ENCODE data around the gene PRMT1. TPM values are rescaled to one million over a fixed set of nuclear protein-coding genes. Genes with fewer than 3 reads are reported as not detected.

The PRMT1 gene
- total RNA-seq (2022; extraction: Qiagen RNA extraction), result 402 to 427 TPM (median 409 TPM) in 5 replicates

GRCh38 chr19:49677231-49677900 lies at the start of gene PRMT1:
Gene PRMT1 (plus strand): TSS chr19:49677271. CDS start chr19:49677281, 10 bp downstream.

GRCh38 chr19:49640113-49640898 lies 36.8 kb upstream of the PRMT1 start, which contains the start of gene RRAS:
Gene RRAS (minus strand): TSS chr19:49640143. CDS start chr19:49640098, 45 bp downstream.

GRCh38 chr19:49641688-49642491 lies 35.2 kb upstream of the PRMT1 start, which contains the start of gene SCAF1:
Gene SCAF1 (plus strand): TSS chr19:49642209. CDS start chr19:49645027, 2,818 bp downstream.

GRCh38 chr19:49665351-49666119 lies 11.5 kb upstream of the PRMT1 start, which contains the start of the genes BCL2L12 and IRF3:
Gene BCL2L12 (plus strand): TSS chr19:49665933. CDS start chr19:49666693, 760 bp downstream.
Gene IRF3 (minus strand): TSS chr19:49665857. CDS start chr19:49664838, 1,019 bp downstream.

GRCh38 chr19:49689133-49690078 lies 12.3 kb downstream of the PRMT1 start, which contains the start of gene ADM5:
Gene ADM5 (plus strand): TSS chr19:49689594. CDS start chr19:49689838, 244 bp downstream.

GRCh38 chr19:49690656-49691242 lies 13.7 kb downstream of the PRMT1 start, which contains the start of gene CPT1C:
Gene CPT1C (plus strand): TSS chr19:49691116. CDS start chr19:49692253, 1,137 bp downstream.

Other genes starting within 250 kb of the PRMT1 start
- gene SLC17A7, start 235.7 kb upstream of the PRMT1 start, total RNA-seq (2022; extraction: Qiagen RNA extraction), result 0.37 to 0.75 TPM (median 0.59 TPM) in 5 replicates
- gene PIH1D1, start 225.5 kb upstream of the PRMT1 start, total RNA-seq (2022; extraction: Qiagen RNA extraction), result 83.8 to 95.7 TPM (median 87.0 TPM) in 5 replicates
- gene ALDH16A1, start 224.0 kb upstream of the PRMT1 start, total RNA-seq (2022; extraction: Qiagen RNA extraction), result 16.6 to 24.0 TPM (median 22.1 TPM) in 5 replicates
- 1.1 to 1.4 TPM (median 1.3 TPM) in 5 replicates for gene FLT3LG, start 203.1 kb upstream of the PRMT1 start, total RNA-seq (2022; extraction: Qiagen RNA extraction)
- gene RPL13A, start 189.7 kb upstream of the PRMT1 start, total RNA-seq (2022; extraction: Qiagen RNA extraction), result 3,942 to 4,218 TPM (median 4,024 TPM) in 5 replicates
- 3,861 to 4,163 TPM (median 3,950 TPM) in 5 replicates for gene RPS11, start 180.8 kb upstream of the PRMT1 start, total RNA-seq (2022; extraction: Qiagen RNA extraction)
- gene FCGRT, start 164.6 kb upstream of the PRMT1 start, total RNA-seq (2022; extraction: Qiagen RNA extraction), result 23.5 to 32.7 TPM (median 30.2 TPM) in 5 replicates
- gene RCN3, start 149.3 kb upstream of the PRMT1 start, total RNA-seq (2022; extraction: Qiagen RNA extraction), result 1.5 to 2.9 TPM (median 2.2 TPM) in 5 replicates
- 88.4 to 106 TPM (median 103 TPM) in 5 replicates for gene NOSIP, start 96.7 kb upstream of the PRMT1 start, total RNA-seq (2022; extraction: Qiagen RNA extraction)
- gene PRRG2, start 96.0 kb upstream of the PRMT1 start, total RNA-seq (2022; extraction: Qiagen RNA extraction), result 0.78 to 1.3 TPM (median 0.84 TPM) in 5 replicates
- gene PRR12, start 86.1 kb upstream of the PRMT1 start, total RNA-seq (2022; extraction: Qiagen RNA extraction), result 30.3 to 35.7 TPM (median 34.3 TPM) in 5 replicates
- 103 to 162 TPM (median 151 TPM) in 5 replicates for gene RRAS, start 37.1 kb upstream of the PRMT1 start, total RNA-seq (2022; extraction: Qiagen RNA extraction)
- 55.7 to 70.6 TPM (median 65.0 TPM) in 5 replicates for gene SCAF1, start 35.1 kb upstream of the PRMT1 start, total RNA-seq (2022; extraction: Qiagen RNA extraction)
- 91.9 to 104 TPM (median 99.5 TPM) in 5 replicates for gene IRF3, start 11.4 kb upstream of the PRMT1 start, total RNA-seq (2022; extraction: Qiagen RNA extraction)
- 52.0 to 76.1 TPM (median 68.7 TPM) in 5 replicates for gene BCL2L12, start 11.3 kb upstream of the PRMT1 start, total RNA-seq (2022; extraction: Qiagen RNA extraction)
- 3.1 to 6.1 TPM (median 5.4 TPM) in 5 replicates for gene ADM5, start 12.3 kb downstream of the PRMT1 start, total RNA-seq (2022; extraction: Qiagen RNA extraction)
- gene CPT1C, start 13.8 kb downstream of the PRMT1 start, total RNA-seq (2022; extraction: Qiagen RNA extraction), result 10.9 to 14.1 TPM (median 11.8 TPM) in 5 replicates
- not detected in 5 replicates for gene TSKS, start 86.0 kb downstream of the PRMT1 start, total RNA-seq (2022; extraction: Qiagen RNA extraction)
- gene AP2A1, start 89.7 kb downstream of the PRMT1 start, total RNA-seq (2022; extraction: Qiagen RNA extraction), result 49.2 to 57.2 TPM (median 53.4 TPM) in 5 replicates
- gene FUZ, start 136.0 kb downstream of the PRMT1 start, total RNA-seq (2022; extraction: Qiagen RNA extraction), result 14.2 to 15.0 TPM (median 14.4 TPM) in 5 replicates
- 52.5 to 69.5 TPM (median 64.5 TPM) in 5 replicates for gene MED25, start 141.0 kb downstream of the PRMT1 start, total RNA-seq (2022; extraction: Qiagen RNA extraction)
- 109 to 153 TPM (median 147 TPM) in 5 replicates for gene PTOV1, start 173.9 kb downstream of the PRMT1 start, total RNA-seq (2022; extraction: Qiagen RNA extraction)
- gene PNKP, start 190.3 kb downstream of the PRMT1 start, total RNA-seq (2022; extraction: Qiagen RNA extraction), result 43.3 to 55.7 TPM (median 46.1 TPM) in 5 replicates
- gene AKT1S1, start 200.1 kb downstream of the PRMT1 start, total RNA-seq (2022; extraction: Qiagen RNA extraction), result 69.0 to 114 TPM (median 102 TPM) in 5 replicates
- gene TBC1D17, start 200.4 kb downstream of the PRMT1 start, total RNA-seq (2022; extraction: Qiagen RNA extraction), result 20.8 to 22.0 TPM (median 21.7 TPM) in 5 replicates
- 0.58 to 1.0 TPM (median 0.66 TPM) in 5 replicates for gene IL4I1, start 219.6 kb downstream of the PRMT1 start, total RNA-seq (2022; extraction: Qiagen RNA extraction)